GOT3 (cell line): ENCODE results near the gene PGR.

Experiments
- DNase-seq: peaks from one replicate; lab custom pipeline; 2025; ENCODE audit warnings: mixed read lengths; lab: John Stamatoyannopoulos, UW

The PGR gene

DNA sequence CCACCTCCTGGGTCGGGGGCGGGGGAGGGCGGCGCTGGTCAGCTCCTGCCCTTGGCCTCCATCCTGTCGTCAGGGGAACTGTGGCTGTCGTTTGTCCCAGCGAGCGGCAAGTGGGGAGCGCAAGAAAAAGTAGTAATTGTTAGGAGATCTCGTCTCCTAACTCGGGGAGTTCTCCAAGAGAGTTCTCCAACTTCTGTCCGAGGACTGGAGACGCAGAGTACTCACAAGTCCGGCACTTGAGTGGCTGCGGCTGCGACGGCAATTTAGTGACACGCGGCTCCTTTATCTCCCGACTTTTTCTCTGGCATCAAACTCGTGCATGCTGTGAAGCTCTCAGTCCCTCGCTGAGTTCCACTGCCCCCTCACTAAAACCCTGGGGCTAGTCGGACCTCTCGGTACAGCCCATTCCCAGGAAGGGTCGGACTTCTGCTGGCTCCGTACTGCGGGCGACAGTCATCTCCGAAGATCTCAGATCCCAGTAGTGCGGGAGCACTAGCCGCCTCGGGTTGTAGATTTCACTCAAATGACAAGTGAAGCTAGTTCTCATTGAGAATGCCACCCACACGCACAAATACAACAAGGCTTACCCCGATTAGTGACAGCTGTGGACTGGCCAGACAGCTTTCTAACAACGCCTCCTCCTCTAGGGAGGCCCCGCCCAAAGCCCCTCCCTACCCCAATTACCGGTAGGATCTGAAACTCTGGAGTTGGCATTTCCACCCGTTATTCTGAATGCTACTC, at the start of gene PGR:
Gene PGR (minus strand): TSS at position 611 of the 741 bp plus-strand sequence. CDS start 743 bp downstream, outside the sequence.
- DNase-seq = no peak

DNA sequence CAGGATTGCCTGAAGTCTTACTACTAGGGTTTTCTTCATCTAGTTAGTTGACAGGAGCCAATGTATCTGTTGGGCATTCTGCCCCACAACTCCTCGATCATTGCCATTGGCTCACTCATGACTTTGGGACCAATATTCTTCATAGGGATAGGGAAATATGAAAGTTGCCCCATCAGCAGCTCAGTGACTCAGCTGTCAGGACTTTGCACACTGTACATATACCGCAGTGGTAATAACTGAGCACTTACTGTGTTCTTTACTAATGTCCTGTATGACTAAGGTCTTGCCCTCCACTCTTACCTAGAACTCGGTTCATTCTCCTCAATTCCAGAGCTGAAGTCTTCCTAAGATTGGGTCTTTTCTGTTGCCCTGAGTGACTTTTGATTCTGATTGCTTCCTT, 46.8 kb upstream of the PGR start:
- no peak for DNase-seq

- DNase-seq = no peak
These were observed 40.3 kb upstream of the PGR start for GRCh38 chr11:101169944-101170343.

GRCh38 chr11:101166038-101166437, 36.4 kb upstream of the PGR start:
- DNase-seq = no peak

- DNase-seq = no peak
These were observed 28.5 kb upstream of the PGR start for GRCh38 chr11:101158119-101158518.

DNA sequence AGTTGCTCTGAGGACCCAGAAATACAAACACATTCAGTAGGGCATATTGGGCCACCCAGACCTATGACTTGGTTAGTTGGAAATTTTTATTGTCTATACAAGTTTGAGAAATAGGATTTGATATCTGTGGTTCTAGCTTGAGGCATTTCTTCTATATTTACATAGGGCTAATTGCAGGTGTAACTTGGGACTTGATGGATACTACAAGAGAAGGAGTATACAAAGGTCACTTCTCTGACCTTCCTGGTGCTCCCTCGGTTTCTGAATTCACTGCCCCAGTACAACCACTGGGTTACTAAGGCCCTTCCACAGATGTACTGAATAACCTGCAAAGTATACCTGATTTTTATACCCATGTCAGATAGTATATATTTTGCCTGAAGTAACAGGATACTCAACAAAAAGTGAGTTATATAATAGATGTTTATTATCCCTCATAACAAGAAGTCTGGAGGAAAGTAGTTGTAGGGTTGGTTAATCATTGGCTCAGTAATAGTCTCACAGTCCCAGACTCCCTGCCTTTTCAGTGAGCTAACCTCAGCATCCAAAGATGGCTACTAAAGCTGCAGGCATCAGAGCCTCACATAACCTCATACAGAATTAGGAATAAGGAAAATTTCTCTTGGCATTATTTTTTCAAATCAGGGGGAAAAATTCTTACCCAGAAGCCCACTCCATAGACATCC, 8.8 kb upstream of the PGR start:
- DNase-seq = no peak

GRCh38 chr11:101133190-101133589, 3.6 kb upstream of the PGR start:
- DNase-seq = no peak

GRCh38 chr11:101128571-101129202, 926 bp downstream of the PGR start:
- DNase-seq = no peak

DNA sequence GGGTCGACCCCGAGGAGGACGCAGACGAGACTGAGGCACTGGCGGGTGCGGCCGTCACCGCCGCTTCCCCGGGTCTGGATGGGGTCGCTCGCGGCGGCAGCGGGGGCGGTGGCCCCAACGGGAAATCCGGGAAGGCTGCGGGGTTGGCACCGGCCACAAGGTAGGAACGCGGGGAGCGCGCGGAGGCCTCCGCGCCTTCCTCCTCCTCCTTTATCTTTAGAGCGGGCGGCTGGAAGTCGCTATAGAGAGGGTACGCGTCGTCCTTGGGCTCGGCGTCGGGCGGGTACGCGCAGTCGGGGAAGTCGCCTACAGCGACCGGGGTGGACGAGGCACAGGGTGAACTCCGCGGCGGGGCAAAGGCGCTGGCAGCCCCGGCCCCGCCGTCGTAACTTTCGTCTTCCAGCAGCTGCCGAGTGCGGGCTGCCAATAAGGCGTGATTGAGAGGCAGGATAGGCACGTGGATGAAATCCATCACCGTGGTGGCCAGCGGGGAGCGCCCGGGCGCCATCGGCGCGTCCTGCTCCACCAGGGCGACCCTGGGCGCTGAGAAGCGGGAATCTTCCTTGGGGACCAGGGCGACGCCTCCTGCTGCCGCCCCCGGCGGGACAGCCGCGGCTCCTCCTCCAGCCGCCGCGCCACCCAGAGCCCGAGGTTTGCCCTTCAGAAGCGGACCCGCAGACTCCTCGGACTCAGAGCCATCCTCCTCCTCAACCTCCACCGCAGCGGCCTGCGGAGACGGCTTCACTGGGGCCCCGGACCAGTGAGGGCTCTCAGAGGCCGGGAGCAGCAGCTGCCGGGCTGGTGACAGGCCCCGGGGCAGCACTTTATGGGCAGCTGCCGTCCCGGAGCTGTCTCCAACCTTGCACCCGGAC, 1.7 kb downstream of the PGR start:
- DNase-seq = no peak

GRCh38 chr11:101127197-101127698, 2.4 kb downstream of the PGR start:
- no peak for DNase-seq

GRCh38 chr11:101126551-101127196, 2.9 kb downstream of the PGR start:
- DNase-seq = no peak

DNA sequence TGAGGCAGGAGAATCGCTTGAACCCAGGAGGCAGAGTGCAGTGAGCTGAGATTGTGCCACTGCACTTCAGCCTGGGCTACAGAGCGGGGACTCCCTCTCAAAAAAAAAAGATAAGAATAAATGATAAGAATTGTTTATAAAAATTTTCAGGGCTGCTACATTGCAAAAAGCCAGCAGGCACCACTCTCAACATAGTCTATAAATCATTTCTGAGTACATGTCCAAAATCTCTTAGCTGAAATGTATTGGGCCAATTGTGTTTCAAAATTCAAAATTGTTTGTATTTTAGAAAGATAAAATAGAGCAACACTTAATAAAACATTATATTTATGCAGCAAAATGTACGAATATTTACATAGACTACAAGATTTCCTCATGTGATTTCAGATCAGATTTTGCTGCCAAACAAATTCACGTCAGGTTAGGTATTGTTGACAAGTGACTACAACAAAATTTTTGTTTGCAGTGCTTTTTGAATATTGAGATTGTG, 13.9 kb downstream of the PGR start:
- DNase-seq = no peak

DNA sequence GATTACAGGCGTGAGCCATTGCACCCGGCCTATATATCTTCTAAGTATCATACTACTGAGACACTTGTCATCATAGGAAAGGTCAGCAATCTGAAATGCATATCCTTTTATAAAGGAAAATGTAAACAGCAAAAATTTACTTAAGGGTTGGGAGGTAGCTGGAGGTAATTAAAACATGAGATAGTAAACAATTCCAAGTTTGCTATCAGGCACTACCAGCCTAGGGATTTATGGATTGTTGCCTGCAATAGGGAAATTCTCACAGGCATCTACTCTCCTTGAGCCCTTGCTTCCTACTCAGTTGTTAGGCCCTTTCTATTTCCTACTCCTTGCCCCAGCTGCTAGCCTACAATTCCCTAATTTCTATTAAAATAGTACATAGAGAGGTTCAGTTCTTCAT, 16.1 kb downstream of the PGR start:
- DNase-seq = no peak

DNA sequence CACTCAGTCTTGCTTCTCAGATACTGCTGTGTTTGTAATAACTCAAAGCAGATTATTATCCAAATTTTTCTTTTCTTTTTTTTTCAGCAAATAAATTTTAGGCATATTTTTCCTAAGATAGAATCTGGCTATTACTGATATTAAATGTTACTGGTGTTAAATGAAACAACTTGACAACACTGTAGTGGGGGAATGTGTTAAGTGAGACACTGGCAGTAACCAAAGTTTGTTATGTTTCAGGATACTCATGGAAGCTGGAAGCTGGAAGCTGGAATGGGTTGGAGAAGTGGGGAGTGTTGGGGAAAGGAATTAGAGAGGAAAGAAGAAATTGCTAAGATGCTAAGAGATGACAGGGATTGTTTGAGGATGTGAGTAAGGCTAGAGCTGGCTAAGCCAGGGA, 24.9 kb downstream of the PGR start:
- DNase-seq = no peak

GRCh38 chr11:101103433-101103832, 26.2 kb downstream of the PGR start:
- no peak for DNase-seq

GRCh38 chr11:101100601-101101000, 29.0 kb downstream of the PGR start:
- DNase-seq = no peak

- DNase-seq = no peak
These were observed 33.4 kb downstream of the PGR start for GRCh38 chr11:101096036-101096704.

DNA sequence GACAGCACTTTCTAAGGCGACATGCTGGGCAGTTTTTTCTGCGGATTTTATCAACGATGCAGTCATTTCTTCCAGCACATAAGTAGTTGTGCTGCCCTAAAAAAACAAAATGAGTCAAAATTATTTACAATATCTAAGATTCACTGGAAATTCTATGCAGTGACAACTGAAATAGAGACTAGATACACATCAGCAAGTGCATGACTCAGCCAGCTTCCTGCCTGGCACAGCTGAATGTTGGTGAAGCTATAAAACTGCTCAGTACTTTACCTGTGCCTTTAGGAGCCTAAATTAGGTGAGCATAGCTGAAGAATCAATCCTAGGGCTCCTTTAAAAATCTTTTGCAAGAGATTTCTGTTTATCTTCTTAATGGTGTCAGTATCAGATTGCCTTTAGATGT, 37.8 kb downstream of the PGR start:
- no peak for DNase-seq

DNA sequence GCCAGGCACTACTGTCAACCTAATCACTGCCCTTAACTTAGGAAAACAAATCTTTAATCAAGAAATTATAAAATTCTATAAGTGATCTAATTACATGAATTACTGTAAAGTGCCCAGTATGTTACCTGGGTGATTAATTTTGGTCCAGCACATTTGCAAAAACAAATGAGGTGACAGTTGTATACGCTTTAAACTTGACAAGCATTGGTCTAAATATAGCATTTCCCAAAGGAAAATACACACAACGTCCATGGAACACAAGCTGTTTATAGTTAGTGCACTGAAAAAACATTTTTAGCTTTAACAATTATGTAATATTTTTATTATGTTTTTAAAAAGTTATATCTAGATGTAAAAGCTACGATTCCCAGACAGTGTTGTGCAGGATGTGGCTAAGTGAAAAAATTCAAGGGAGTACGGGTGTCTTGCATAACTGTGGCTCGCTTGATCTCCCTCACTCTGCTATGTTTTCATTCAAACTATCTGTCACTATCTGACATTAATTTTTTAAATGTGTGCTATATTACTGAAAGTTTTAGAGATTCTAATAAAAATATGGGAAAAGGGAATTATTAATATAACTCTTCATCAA, 38.8 kb downstream of the PGR start:
- no peak for DNase-seq

DNA sequence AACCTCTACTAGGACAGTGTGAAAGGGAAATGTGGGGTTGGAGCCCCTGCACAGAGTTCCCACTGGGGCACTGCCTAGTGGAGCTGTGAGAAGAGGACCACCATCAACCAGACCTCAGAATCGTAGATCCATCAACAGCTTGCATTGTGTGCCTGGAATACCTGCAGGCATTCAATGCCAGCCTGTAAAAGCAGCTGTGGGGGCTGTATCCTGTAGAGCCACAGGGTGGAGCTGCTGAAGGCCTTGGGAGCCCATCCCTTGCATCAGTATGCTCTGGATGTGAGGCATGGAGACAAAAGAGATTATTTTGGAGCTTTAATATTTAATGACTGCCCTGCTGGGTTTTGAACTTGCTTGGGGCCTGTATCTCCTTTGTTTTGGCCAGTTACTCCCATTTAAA, 46.3 kb downstream of the PGR start:
- no peak for DNase-seq
